ENCODE measurements around the gene SNX10. TPM values are rescaled to one million over a fixed set of nuclear protein-coding genes. Genes with fewer than 3 reads are reported as not detected.

Gene SNX10
- total and polyA plus RNA-seq, 12 donors = 6.5 to 50.3 (median 27.8) TPM

DNA sequence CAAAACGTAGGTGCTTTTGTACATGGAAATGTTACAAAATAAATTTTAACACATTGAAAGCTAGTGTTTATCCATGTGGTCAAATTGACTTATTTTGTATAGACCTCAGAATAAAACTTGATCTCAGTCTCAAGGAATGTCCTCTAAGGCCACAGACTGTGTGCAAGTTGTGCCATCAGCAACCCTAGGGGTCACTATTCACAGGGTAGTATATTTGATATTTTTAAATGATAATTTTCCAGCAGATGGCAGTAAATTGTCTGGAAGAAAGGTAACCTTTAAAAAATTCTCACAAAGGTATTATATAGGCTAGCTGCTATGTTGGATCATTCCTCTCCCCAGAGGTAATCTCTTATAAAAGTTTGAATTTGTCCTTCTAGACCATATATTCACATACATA lies 12.9 kb upstream of the SNX10 start:
- 0 to 38% (median 12%) methylated on average over 1 of the region's 1 CpG for WGBS, 4 donors

GRCh38 chr7:26279405-26279804 lies 12.3 kb upstream of the SNX10 start:
- Histone ChIP-seq H3K36me3 (replicated peaks in 1 of 2) (no peaks in the 10 kb centered on the region), H3K27ac (no peak overlapping the region), H3K4me1 (replicated peaks in 1 of 2) (no peaks in the 10 kb centered on the region), H3K4me3 (peak overlapping the region in 1 of 4 donors; percentile 24), H3K27me3 (no peaks in the 10 kb centered on the region), H3K9me3 (replicated peaks in 1 of 3) (no peaks in the 10 kb centered on the region)
- peak in 5 of 7 donors; percentile 23 to 59 (median 39) for DNase-seq
- intact Hi-C loops (cut with DNase I) = no loop called here
- peak in 1 of 2 donors; percentile 23 for TF ChIP-seq POLR2A (IDR thresholded peaks at IDR 0.05)
- TF ChIP-seq CTCF (IDR thresholded peaks at IDR 0.05) = no peak
- WGBS, 4 donors = 58 to 70% (median 63%) methylated on average over 4 of the region's 4 CpGs

More for the DNA sequence above, 12.9 kb upstream of the SNX10 start:
- Histone ChIP-seq H3K4me3 (no peak overlapping the region), H3K36me3 (replicated peaks in 1 of 2) (no peaks in the 10 kb centered on the region), H3K27me3 (no peaks in the 10 kb centered on the region), H3K9me3 (replicated peaks in 1 of 3) (no peaks in the 10 kb centered on the region), H3K27ac (no peak overlapping the region), H3K4me1 (replicated peaks in 1 of 2) (no peaks in the 10 kb centered on the region)
- TF ChIP-seq CTCF (IDR thresholded peaks at IDR 0.05) = peak in 5 of 6 experiments; percentile 47 to 66 (median 53)
- TF ChIP-seq POLR2A (IDR thresholded peaks at IDR 0.05) = no peak
- peak in 5 of 7 donors; percentile 32 to 58 (median 36) for DNase-seq
- intact Hi-C loops (cut with DNase I) = no loop called here

GRCh38 chr7:26280097-26280496 lies 11.6 kb upstream of the SNX10 start:
- Histone ChIP-seq H3K4me3 (no peak overlapping the region), H3K27me3 (no peaks in the 10 kb centered on the region), H3K36me3 (replicated peaks in 1 of 2) (no peaks in the 10 kb centered on the region), H3K9me3 (replicated peaks in 1 of 3) (no peaks in the 10 kb centered on the region), H3K4me1 (replicated peaks in 1 of 2) (no peaks in the 10 kb centered on the region), H3K27ac (no peak overlapping the region)
- intact Hi-C loops (cut with DNase I) = loop anchor here in 1 of 2 donors (5.0 kb wide), 1 partner anchor 82 kb away; no protein-coding TSS in a partner anchor
- no peak for TF ChIP-seq CTCF (IDR thresholded peaks at IDR 0.05)
- DNase-seq = no peak

DNA sequence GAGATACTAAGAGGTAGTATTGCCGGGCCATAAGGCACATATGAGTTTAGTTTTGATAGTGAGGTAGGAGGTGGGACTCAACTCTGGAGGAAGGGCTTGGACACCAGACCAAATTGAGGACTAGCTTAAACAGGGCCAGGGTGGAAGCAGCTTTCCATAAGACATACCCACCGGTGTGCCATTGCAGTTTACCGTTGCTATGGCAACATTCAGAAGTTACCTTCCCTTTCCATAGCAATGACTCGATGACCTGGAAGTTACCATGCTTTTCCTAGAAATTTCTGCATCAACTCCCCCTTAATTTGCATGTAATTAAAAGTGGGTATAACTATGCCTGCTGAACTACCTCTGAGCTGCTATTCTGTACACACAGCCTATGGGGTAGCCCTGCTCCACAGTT lies 10.9 kb upstream of the SNX10 start:
- TF ChIP-seq CTCF (IDR thresholded peaks at IDR 0.05) (no peak), POLR2A (IDR thresholded peaks at IDR 0.05) (no peak)

More for the DNA sequence above, 10.9 kb upstream of the SNX10 start:
- Histone ChIP-seq H3K36me3 (replicated peaks in 1 of 2) (no peaks in the 10 kb centered on the region), H3K27ac (no peak overlapping the region), H3K9me3 (replicated peaks in 1 of 3) (no peaks in the 10 kb centered on the region), H3K27me3 (no peaks in the 10 kb centered on the region), H3K4me1 (replicated peaks in 1 of 2) (no peaks in the 10 kb centered on the region), H3K4me3 (no peak overlapping the region)
- DNase-seq = no peak
- 80 to 91% (median 81%) methylated on average over 4 of the region's 4 CpGs for WGBS, 4 donors
- intact Hi-C loops (cut with DNase I) = loop anchor here in 1 of 2 donors (5.0 kb wide), 1 partner anchor 82 kb away; no protein-coding TSS in a partner anchor

Measured in adrenal gland (tissue), 12 donors.